ENCODE measurements around the gene ABCA5.

- TF ChIP-seq JUND (IDR thresholded peaks at IDR 0.05) (no peak), CTCF (IDR thresholded peaks at IDR 0.05; ENCODE audit: low read depth, low read length, missing input control) (no peak), FOXA1 (IDR thresholded peaks at IDR 0.05) (no peak), ZBTB33 (IDR thresholded peaks at IDR 0.05) (no peak)
Observed at GRCh38 chr17:69350911-69351310, 24.0 kb upstream of the ABCA5 start.

Measured in liver (tissue), 3 donors.